Nephron progenitor cell (in vitro differentiated cells): Measurements from ENCODE around the gene WFIKKN2.
"Not testable (repeated sequence)": the region's sequence is repeated elsewhere in the genome, so short reads cannot be mapped to it uniquely, and the experiment has no call there.

Experiments
- DNase-seq: peaks from one replicate; pipeline ENCODE4 v3.0.0; 2021
- H3K27ac Mint-ChIP-seq: 2 replicates; pipeline ENCODE4 v1.8.0; 2021; ENCODE audit warnings: mild to moderate bottlenecking, moderate library complexity, mixed read lengths
- H3K27me3 Mint-ChIP-seq: 2 replicates; pipeline ENCODE4 v1.8.0; 2021; ENCODE audit warnings: mild to moderate bottlenecking, low read depth, mixed read lengths; ENCODE audit not compliant: poor library complexity
- H3K36me3 Mint-ChIP-seq: 2 replicates; pipeline ENCODE4 v1.8.0; 2021; ENCODE audit warnings: low read depth, mixed read lengths
- H3K4me1 Mint-ChIP-seq: 2 replicates; pipeline ENCODE4 v1.8.0; 2021; ENCODE audit warnings: mixed read lengths
- H3K4me3 Mint-ChIP-seq: 2 replicates; pipeline ENCODE4 v1.8.0; 2021; ENCODE audit warnings: mild to moderate bottlenecking, moderate library complexity, mixed read lengths
- H3K9me3 Mint-ChIP-seq: 2 replicates; pipeline ENCODE4 v1.8.0; 2021; ENCODE audit warnings: mild to moderate bottlenecking, moderate library complexity, mixed read lengths
- CTCF ChIP-seq: fragments of 200-600 bp; sonication (generic); IDR thresholded peaks from 2 replicates; pipeline ENCODE4 v1.5.0; 2021; ENCODE audit warnings: antibody characterized with exemption

WFIKKN2 gene

GRCh38 chr17:50872710-50873424, 37.5 kb downstream of the WFIKKN2 start:
- no peak for TF ChIP-seq CTCF
- DNase-seq = no peak
- H3K4me1 Mint-ChIP-seq = peaks cover 27% of the 10 kb centered on the region
- no peaks in the 10 kb centered on the region for H3K36me3 Mint-ChIP-seq
- H3K4me3 Mint-ChIP-seq = no peak overlapping the region
- no peak overlapping the region for H3K27ac Mint-ChIP-seq
- no peaks in the 10 kb centered on the region for H3K9me3 Mint-ChIP-seq
- H3K27me3 Mint-ChIP-seq = peaks cover 8% of the 10 kb centered on the region

- Mint-ChIP-seq H3K4me1 (peaks cover 14% of the 10 kb centered on the region), H3K4me3 (no peak overlapping the region), H3K27me3 (peaks cover 8% of the 10 kb centered on the region), H3K36me3 (no peaks in the 10 kb centered on the region), H3K9me3 (peaks cover 14% of the 10 kb centered on the region), H3K27ac (no peak overlapping the region)
- no peak for TF ChIP-seq CTCF
- no peak for DNase-seq
These were observed 39.7 kb downstream of the WFIKKN2 start for GRCh38 chr17:50875074-50875473.

- not testable (repeated sequence) for H3K4me3 Mint-ChIP-seq, DNase-seq, H3K27ac Mint-ChIP-seq, H3K36me3 Mint-ChIP-seq, H3K27me3 Mint-ChIP-seq
- peaks cover 16% of the 10 kb centered on the region for H3K9me3 Mint-ChIP-seq
- H3K4me1 Mint-ChIP-seq = peaks cover 14% of the 10 kb centered on the region
These were observed 41.7 kb downstream of the WFIKKN2 start for GRCh38 chr17:50877042-50877441.

- peaks cover 4% of the 10 kb centered on the region for H3K27me3 Mint-ChIP-seq
- TF ChIP-seq CTCF = no peak
These were observed 42.5 kb downstream of the WFIKKN2 start for GRCh38 chr17:50877838-50878237.

GRCh38 chr17:50879086-50879485, 43.7 kb downstream of the WFIKKN2 start:
- Mint-ChIP-seq H3K4me3 (no peak overlapping the region), H3K4me1 (peaks cover 19% of the 10 kb centered on the region)
- DNase-seq = no peak

More at GRCh38 chr17:50877838-50878237, 42.5 kb downstream of the WFIKKN2 start:
- Mint-ChIP-seq H3K9me3 (peaks cover 16% of the 10 kb centered on the region), H3K36me3 (no peaks in the 10 kb centered on the region), H3K4me1 (peaks cover 14% of the 10 kb centered on the region), H3K4me3 (no peak overlapping the region), H3K27ac (no peak overlapping the region)
- DNase-seq = no peak

GRCh38 chr17:50881182-50881581, 45.8 kb downstream of the WFIKKN2 start:
- Mint-ChIP-seq H3K4me3 (no peak overlapping the region), H3K4me1 (peaks cover 15% of the 10 kb centered on the region), H3K27ac (no peak overlapping the region), H3K27me3 (peaks cover 4% of the 10 kb centered on the region), H3K9me3 (peaks cover 16% of the 10 kb centered on the region), H3K36me3 (no peaks in the 10 kb centered on the region)
- DNase-seq = no peak
- TF ChIP-seq CTCF = no peak

More at GRCh38 chr17:50879086-50879485, 43.7 kb downstream of the WFIKKN2 start:
- H3K27ac Mint-ChIP-seq = no peak overlapping the region
- H3K36me3 Mint-ChIP-seq = no peaks in the 10 kb centered on the region
- H3K27me3 Mint-ChIP-seq = peaks cover 4% of the 10 kb centered on the region
- no peak for TF ChIP-seq CTCF
- peaks cover 16% of the 10 kb centered on the region for H3K9me3 Mint-ChIP-seq
